Thyroid gland (tissue), 4 donors: Measurements from ENCODE around the gene TANGO2.

ENCODE experiments used
- POLR2A ChIP-seq, 2 donors: fragments of 450-650 bp; IDR thresholded peaks; one replicate each; pipeline ENCODE4 v1.6.1; 2017; ENCODE audit warnings: antibody characterized with exemption in 2 of 2, mild to moderate bottlenecking in 2 of 2, moderate library complexity in 1 of 2
- TF ChIP-seq, protein P1 (sequence below), 6 experiments: fragments of 200-600 bp in 3 of 6; fragments of 450-650 bp in 3 of 6; sonication (generic) in 3 of 6; IDR thresholded peaks; one replicate each; pipeline ENCODE4 v1.5.1; 2016 to 2019; ENCODE audit warnings: antibody characterized with exemption in 6 of 6, mild to moderate bottlenecking in 2 of 6, inconsistent platforms in 1 of 6, moderate library complexity in 1 of 6

DNA sequence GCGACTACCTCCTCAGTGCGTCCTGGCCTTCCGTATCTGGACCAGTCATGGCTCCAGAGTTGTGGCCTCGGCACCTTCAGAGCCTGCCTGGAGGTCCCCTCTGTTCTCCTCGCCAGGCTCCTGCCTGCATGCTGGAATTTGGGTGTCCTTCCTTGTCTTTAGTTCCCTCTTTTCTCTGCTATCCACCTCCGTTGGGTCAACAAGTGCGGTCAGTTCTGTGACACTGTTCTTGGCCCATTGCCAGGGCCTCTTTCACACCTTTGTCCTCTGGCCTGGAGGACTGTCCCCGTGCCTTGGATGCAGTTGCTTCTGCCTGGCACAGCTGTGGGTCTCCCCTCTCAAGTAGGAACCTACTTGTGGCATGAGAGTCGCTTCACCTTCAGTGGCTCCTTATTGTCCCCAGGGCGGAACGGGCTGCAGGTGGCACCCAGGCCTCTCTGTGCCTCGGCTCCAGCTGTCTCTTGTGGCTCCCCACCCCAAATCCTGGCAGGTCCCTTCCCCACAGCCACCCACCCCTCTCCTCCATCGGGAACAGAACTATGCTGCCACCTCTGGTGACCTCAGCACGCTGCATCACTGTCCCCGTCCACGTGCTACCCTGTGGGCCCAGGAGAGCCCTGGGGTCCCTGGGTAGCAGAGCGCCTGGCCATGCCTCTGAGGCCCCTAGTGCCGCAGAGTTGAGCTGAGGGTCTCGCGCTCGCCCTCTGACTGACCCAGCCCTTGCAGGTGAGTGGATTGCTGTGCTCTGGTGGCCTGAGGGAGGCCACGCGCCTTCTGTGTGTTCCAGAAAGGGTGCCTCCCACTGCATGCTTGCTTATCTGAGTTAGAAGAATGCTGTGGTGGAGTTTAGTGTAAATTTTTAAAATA lies 63.9 kb downstream of the TANGO2 start:
- TF ChIP-seq POLR2A (IDR thresholded peaks at IDR 0.05), result no peak
- TF ChIP-seq, protein P1, sequence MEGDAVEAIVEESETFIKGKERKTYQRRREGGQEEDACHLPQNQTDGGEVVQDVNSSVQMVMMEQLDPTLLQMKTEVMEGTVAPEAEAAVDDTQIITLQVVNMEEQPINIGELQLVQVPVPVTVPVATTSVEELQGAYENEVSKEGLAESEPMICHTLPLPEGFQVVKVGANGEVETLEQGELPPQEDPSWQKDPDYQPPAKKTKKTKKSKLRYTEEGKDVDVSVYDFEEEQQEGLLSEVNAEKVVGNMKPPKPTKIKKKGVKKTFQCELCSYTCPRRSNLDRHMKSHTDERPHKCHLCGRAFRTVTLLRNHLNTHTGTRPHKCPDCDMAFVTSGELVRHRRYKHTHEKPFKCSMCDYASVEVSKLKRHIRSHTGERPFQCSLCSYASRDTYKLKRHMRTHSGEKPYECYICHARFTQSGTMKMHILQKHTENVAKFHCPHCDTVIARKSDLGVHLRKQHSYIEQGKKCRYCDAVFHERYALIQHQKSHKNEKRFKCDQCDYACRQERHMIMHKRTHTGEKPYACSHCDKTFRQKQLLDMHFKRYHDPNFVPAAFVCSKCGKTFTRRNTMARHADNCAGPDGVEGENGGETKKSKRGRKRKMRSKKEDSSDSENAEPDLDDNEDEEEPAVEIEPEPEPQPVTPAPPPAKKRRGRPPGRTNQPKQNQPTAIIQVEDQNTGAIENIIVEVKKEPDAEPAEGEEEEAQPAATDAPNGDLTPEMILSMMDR (IDR thresholded peaks at IDR 0.05), result peak in 2 of 6 experiments; percentile 16 to 44
